Lower leg skin (tissue), 4 donors: Measurements from ENCODE around the gene PTHLH. TPM values are rescaled to one million over a fixed set of nuclear protein-coding genes. Genes with fewer than 3 reads are reported as not detected.

ENCODE experiments used
- DNase-seq, 2 donors: peaks; one replicate each; pipeline ENCODE4 v3.0.0-alpha.2; 2019; ENCODE audit warnings: low spot score in 2 of 2
- H3K4me3 ChIP-seq: fragments of 200-600 bp; sonication (generic); 2 replicates; pipeline ENCODE4 v1.5.1; 2017; ENCODE audit warnings: mild to moderate bottlenecking, low read depth; ENCODE audit not compliant: poor library complexity, severe bottlenecking
- POLR2A ChIP-seq, 2 donors: fragments of 450-650 bp; IDR thresholded peaks; one replicate each; pipeline ENCODE4 v1.6.1; 2016 to 2017; ENCODE audit warnings: antibody characterized with exemption in 2 of 2, mild to moderate bottlenecking in 1 of 2, moderate library complexity in 1 of 2
- WGBS, 2 donors: methylation state at CpG; one replicate each; pipeline ENCODE4 v1.1.5; 2018; 5-methylcytosine and 5-hydroxymethylcytosine counted together
- intact Hi-C: fragments of 100-400 bp; cut with DNase I; formaldehyde crosslinking; loops from one replicate; pipeline ENCODE4 v1.15.0; 2023; ENCODE audit warnings: low total_unique reads
- total RNA-seq, 4 donors: library from RNA; depleted of rRNA; stranded (reverse); fragments of >200 nt; gene quantifications; one replicate each; pipeline ENCODE4 v1.1.0, GENCODE V29; 2016
- TF ChIP-seq, protein P1 (sequence below), 3 donors: fragments of 450-650 bp; IDR thresholded peaks; one replicate each; pipeline ENCODE4 v1.5.1; 2016; ENCODE audit warnings: antibody characterized with exemption in 3 of 3, mild to moderate bottlenecking in 3 of 3, moderate library complexity in 2 of 3

Gene PTHLH
- total RNA-seq, 4 donors from 2014 or later: 1.4 to 3.0 (median 2.1) TPM

DNA sequence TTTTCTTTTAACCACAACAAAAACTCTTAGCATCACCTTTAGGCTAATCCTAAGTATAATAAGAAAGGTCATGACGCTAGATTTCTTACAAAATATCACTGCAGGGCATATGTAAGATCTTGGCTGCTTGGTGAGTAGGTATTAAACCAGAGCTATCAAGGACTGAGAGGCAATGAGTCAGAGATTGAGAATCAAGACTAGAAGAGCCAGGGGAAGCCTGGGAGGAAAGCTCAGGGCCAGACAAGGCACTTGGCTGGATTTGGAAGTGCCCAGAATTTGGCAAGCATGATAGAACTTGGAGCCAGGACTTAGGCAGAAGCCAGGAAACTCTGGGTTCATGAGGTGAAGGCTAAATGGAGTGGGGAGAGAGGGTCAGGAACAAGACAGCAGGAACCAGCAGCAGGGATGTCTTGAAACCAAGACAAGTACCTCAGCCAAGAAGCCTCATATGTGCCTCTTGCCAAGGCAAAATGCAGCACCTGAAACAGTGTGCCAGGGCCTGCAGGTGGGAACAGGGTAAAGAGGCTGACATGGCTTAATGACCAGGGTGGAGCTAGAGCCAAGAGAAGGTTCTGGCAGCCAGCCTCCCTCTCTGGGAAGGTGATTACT lies 49.9 kb downstream of the PTHLH start:
- TF ChIP-seq POLR2A (IDR thresholded peaks at IDR 0.05): no peak
- TF ChIP-seq, protein P1, sequence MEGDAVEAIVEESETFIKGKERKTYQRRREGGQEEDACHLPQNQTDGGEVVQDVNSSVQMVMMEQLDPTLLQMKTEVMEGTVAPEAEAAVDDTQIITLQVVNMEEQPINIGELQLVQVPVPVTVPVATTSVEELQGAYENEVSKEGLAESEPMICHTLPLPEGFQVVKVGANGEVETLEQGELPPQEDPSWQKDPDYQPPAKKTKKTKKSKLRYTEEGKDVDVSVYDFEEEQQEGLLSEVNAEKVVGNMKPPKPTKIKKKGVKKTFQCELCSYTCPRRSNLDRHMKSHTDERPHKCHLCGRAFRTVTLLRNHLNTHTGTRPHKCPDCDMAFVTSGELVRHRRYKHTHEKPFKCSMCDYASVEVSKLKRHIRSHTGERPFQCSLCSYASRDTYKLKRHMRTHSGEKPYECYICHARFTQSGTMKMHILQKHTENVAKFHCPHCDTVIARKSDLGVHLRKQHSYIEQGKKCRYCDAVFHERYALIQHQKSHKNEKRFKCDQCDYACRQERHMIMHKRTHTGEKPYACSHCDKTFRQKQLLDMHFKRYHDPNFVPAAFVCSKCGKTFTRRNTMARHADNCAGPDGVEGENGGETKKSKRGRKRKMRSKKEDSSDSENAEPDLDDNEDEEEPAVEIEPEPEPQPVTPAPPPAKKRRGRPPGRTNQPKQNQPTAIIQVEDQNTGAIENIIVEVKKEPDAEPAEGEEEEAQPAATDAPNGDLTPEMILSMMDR (IDR thresholded peaks at IDR 0.05): no peak
- 42 to 46% methylated on average over 1 of the region's 1 CpG for WGBS, 2 donors
- H3K4me3 ChIP-seq: no peak overlapping the region
- no peak for DNase-seq
- intact Hi-C loops: no loop called here

DNA sequence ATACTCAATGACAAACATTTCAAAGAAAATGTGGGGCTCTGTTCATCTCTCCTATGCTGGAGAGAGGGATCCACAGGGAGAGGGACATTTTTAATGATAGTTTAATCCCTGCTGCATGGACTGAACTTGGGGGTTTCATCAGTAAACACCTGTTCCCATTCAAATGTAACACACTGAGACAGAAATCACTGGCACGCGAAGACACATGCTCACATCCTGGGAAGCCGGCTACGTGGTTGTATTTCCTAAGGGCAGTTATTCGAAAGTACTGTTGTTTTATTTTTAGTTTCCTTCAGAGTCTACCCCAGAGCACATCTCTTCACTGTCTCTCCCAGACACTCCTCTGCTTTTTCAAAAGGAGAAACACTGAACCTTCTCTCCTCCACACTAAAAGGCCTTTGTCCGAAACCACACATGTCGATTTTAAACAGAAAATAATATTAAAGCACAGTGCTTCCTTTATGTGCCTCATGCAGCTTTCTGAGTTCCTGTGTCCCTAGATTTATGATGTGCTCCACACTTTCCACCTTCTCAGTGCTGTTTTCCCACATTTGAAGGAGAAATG lies 52.8 kb downstream of the PTHLH start:
- TF ChIP-seq POLR2A (IDR thresholded peaks at IDR 0.05): no peak
- TF ChIP-seq, protein P1 (IDR thresholded peaks at IDR 0.05): no peak
- DNase-seq: no peak
- 72 to 73% methylated on average over 7 of the region's 7 CpGs for WGBS, 2 donors
- intact Hi-C loops: no loop called here
- H3K4me3 ChIP-seq: no peak overlapping the region

DNA sequence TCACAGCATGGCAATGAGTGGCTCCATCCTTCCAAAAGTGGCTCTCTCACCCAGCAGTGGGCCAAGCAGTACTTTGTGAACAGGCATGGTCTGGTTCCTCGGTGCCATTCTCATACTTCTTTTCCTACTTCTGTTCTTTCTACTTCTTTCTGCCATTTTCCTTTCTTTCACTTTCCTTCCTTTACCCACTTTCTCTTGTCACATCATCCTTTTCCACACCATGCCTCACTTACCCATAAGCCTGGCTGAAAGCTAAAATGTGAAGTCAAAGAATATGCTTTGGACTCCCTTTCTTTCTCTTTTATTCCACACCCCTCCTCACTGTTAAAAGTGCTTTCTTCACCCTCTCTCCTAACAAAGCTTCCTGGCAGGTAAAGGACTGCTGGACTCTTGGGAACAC lies 57.0 kb downstream of the PTHLH start:
- 96 to 100% methylated on average over 1 of the region's 1 CpG for WGBS, 2 donors

DNA sequence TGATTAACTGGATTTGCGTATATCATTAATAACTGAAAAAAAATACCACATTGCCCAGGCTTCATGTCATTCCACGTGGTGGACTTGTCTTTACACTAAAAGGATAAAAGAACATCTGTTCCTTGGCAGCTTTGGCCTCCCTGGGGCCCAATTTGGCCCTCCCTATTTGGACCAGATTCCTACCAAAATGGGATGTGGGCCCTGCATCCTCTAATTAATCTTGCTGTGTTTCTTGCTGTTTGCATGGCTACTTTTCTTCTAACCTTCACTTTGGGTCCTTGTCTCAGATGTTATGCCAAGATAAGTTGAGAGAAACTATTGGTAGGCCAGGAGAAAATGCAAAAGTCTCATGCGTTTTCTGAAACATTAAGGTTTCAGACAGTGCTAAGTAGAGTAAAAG lies 57.5 kb downstream of the PTHLH start:
- intact Hi-C loops: no loop called here

More for the DNA sequence above, 57.0 kb downstream of the PTHLH start:
- TF ChIP-seq, protein P1 (IDR thresholded peaks at IDR 0.05): no peak
- TF ChIP-seq POLR2A (IDR thresholded peaks at IDR 0.05): no peak
- intact Hi-C loops: no loop called here
- no peak overlapping the region for H3K4me3 ChIP-seq
- DNase-seq: no peak

DNA sequence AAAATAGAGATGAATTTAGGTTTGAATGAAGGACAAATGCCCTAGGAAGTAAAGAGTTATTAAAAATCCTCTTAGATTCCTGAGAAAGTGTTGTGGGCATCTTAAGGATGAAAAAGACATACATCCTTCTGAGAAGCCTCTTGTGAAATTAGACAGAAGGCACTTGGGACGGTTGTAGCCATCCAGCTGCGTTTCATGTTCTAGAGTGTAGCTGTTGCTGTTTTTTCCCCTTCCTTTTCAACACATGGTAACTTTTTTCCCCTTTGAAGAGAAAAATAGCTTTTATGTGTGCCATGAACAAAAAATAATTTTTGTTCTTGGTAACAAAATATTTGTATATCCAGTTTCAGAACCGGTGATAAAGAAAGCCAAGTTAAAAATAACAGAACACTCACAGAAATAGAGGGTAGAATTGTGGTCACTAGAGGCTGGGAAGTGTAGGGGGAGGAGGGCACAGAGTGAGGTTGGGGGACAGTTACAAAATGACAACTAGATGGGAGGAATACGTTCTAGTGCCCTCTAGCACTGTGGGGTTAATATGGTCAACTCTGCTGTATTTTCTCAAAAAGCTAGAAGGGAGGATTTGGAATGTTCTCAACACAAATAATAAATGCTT lies 58.4 kb downstream of the PTHLH start:
- H3K4me3 ChIP-seq: no peak overlapping the region
- intact Hi-C loops: no loop called here
- no peak for TF ChIP-seq POLR2A (IDR thresholded peaks at IDR 0.05)
- WGBS, 2 donors: 56 to 59% methylated on average over 4 of the region's 4 CpGs
- no peak for DNase-seq

More for the DNA sequence above, 57.5 kb downstream of the PTHLH start:
- DNase-seq: no peak
- TF ChIP-seq POLR2A (IDR thresholded peaks at IDR 0.05): no peak
- TF ChIP-seq, protein P1 (IDR thresholded peaks at IDR 0.05): no peak
- WGBS, 2 donors: 24 to 39% methylated on average over 3 of the region's 3 CpGs
- no peak overlapping the region for H3K4me3 ChIP-seq

DNA sequence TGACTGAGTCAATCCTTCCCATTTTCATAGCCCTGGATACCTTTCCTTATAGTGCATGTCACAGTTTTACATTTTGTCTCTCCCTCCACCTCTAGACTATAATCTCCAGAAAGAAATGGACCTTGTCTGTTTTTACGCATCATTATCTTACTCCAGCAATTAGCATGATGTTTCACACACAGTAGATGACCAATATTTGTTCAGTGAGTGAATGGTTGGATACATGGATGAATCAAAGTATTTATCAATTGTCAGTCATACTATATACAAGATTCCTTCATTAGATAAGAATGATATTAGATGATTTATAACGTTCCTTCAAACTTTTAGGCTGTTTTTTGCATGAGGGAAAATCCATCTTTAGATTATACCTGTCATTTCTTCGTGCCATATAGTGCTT lies 61.1 kb downstream of the PTHLH start:
- no peak for DNase-seq
- TF ChIP-seq, protein P1 (IDR thresholded peaks at IDR 0.05): no peak
- TF ChIP-seq POLR2A (IDR thresholded peaks at IDR 0.05): no peak
- intact Hi-C loops: no loop called here
- no peak overlapping the region for H3K4me3 ChIP-seq
- WGBS, 2 donors: 71 to 80% methylated on average over 3 of the region's 3 CpGs
